ENCODE measurements around the gene CPS1.

Gene CPS1

GRCh38 chr2:210604666-210605065 is 48.3 kb downstream of the CPS1 start:
- no peak for DNase-seq (ENCODE audit: low read depth, low spot score)

GRCh38 chr2:210606001-210606400 is 49.6 kb downstream of the CPS1 start:
- no peak for DNase-seq (ENCODE audit: low read depth, low spot score)

GRCh38 chr2:210611466-210611865 is 55.1 kb downstream of the CPS1 start:
- no peak for DNase-seq (ENCODE audit: low read depth, low spot score)

GRCh38 chr2:210616074-210616473 is 59.7 kb downstream of the CPS1 start:
- DNase-seq (ENCODE audit: low read depth, low spot score): no peak

- no peak for DNase-seq (ENCODE audit: low read depth, low spot score)
Observed at GRCh38 chr2:210617318-210617717, 60.9 kb downstream of the CPS1 start.

GRCh38 chr2:210617732-210618330 is 61.4 kb downstream of the CPS1 start:
- no peak for DNase-seq (ENCODE audit: low read depth, low spot score)

- DNase-seq (ENCODE audit: low read depth, low spot score): no peak
Observed at GRCh38 chr2:210620456-210620855, 64.1 kb downstream of the CPS1 start.

- DNase-seq (ENCODE audit: low read depth, low spot score): no peak
Observed at GRCh38 chr2:210623506-210623905, 67.1 kb downstream of the CPS1 start.

GRCh38 chr2:210626849-210627248 is 70.5 kb downstream of the CPS1 start:
- no peak for DNase-seq (ENCODE audit: low read depth, low spot score)

GRCh38 chr2:210630873-210631560 is 74.6 kb downstream of the CPS1 start:
- DNase-seq (ENCODE audit: low read depth, low spot score): no peak

GRCh38 chr2:210633699-210634098 is 77.3 kb downstream of the CPS1 start:
- no peak for DNase-seq (ENCODE audit: low read depth, low spot score)

- DNase-seq (ENCODE audit: low read depth, low spot score): no peak
Observed at GRCh38 chr2:210635257-210635656, 78.9 kb downstream of the CPS1 start.

GRCh38 chr2:210642333-210642732 is 85.9 kb downstream of the CPS1 start:
- DNase-seq (ENCODE audit: low read depth, low spot score): no peak

GRCh38 chr2:210647151-210647550 is 90.8 kb downstream of the CPS1 start:
- DNase-seq (ENCODE audit: low read depth, low spot score): no peak

- no peak for DNase-seq (ENCODE audit: low read depth, low spot score)
Observed at GRCh38 chr2:210654091-210654490, 97.7 kb downstream of the CPS1 start.

GRCh38 chr2:210655229-210655975 is 99.0 kb downstream of the CPS1 start:
- DNase-seq (ENCODE audit: low read depth, low spot score): no peak

- DNase-seq (ENCODE audit: low read depth, low spot score): no peak
Observed at GRCh38 chr2:210657874-210658273, 101.5 kb downstream of the CPS1 start.

- no peak for DNase-seq (ENCODE audit: low read depth, low spot score)
Observed at GRCh38 chr2:210660751-210661150, 104.4 kb downstream of the CPS1 start.

- DNase-seq (ENCODE audit: low read depth, low spot score): no peak
Observed at GRCh38 chr2:210662560-210662959, 106.2 kb downstream of the CPS1 start.

GRCh38 chr2:210663631-210664089 is 107.3 kb downstream of the CPS1 start:
- DNase-seq (ENCODE audit: low read depth, low spot score): no peak

GRCh38 chr2:210667711-210668110 is 111.3 kb downstream of the CPS1 start:
- no peak for DNase-seq (ENCODE audit: low read depth, low spot score)

- DNase-seq (ENCODE audit: low read depth, low spot score): no peak
Observed at GRCh38 chr2:210671065-210671464, 114.7 kb downstream of the CPS1 start.

GRCh38 chr2:210673117-210673516 is 116.7 kb downstream of the CPS1 start:
- DNase-seq (ENCODE audit: low read depth, low spot score): no peak

Data from activated CD4-positive, CD25-positive, alpha-beta regulatory T cell treated with anti-CD3 and anti-CD28 coated beads, Interleukin-2, amount 50 U/mL, for 16 hours (primary cell).